Putamen (tissue), 1 donor: Measurements from ENCODE around the gene IRAK1BP1.
A peak's percentile ranks its signal among the peaks of the same experiment; 100 is the strongest.
"Not testable (repeated sequence)": the region's sequence is repeated elsewhere in the genome, so short reads cannot be mapped to it uniquely, and the experiment has no call there.

Source experiments
- DNase-seq: peaks from one replicate; pipeline ENCODE4 v3.0.0-alpha.2; 2016; ENCODE audit warnings: low spot score

Gene IRAK1BP1

DNA sequence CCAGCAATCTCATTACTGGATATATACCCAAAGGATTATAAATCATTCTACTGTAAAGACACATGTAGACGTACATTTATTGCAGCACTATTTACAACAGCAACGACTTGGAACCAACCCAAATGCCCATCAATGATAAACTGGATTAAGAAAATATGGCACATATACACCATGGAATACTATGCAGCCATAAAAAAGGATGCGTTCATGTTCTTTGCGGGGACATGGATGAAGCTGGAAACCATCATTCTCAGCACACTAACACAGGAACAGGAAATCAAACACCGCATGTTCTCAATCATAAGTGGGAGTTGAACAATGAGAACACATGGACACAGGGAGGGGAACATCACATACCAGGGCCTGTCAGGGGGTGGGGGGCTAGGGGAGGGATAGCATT is 22.6 kb downstream of the IRAK1BP1 start:
- not testable (repeated sequence) for DNase-seq

DNA sequence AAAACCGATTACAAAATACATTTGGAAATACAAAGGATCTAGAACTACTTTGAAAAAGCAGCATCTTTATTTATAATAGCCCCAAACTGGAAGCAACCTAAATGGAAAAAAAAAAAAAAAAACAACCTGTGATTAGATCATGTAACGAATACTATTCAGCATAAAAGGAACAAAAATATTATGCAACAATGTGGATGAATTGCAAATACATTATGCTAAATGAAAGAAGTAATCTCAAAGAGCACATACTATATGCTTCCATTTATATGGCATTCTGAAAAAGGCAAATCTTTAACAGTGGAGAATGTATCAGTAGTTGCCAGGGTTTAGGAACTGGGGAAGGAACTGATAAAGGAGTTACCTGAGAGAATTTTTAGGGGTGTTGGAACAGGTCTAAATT is 28.9 kb downstream of the IRAK1BP1 start:
- DNase-seq: no peak

DNA sequence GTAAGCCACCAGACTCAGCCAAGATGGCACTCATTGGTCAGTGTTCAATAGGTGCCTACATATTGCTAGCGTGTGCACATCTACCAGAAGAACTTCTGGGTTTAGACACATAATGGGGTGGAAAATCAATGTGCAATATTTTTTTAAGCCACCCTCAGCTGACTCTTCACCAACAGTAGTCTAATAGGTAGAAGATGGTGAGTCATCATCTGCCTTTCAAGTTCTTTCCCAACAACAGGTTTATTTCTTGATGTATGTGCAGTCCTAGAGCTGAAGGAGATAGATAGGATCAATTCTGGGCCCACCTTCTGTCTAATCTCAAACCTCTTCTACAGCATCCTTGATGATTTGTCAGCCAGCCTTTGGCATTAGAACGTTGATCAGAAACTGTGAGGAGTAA is 41.3 kb downstream of the IRAK1BP1 start:
- DNase-seq: no peak

DNA sequence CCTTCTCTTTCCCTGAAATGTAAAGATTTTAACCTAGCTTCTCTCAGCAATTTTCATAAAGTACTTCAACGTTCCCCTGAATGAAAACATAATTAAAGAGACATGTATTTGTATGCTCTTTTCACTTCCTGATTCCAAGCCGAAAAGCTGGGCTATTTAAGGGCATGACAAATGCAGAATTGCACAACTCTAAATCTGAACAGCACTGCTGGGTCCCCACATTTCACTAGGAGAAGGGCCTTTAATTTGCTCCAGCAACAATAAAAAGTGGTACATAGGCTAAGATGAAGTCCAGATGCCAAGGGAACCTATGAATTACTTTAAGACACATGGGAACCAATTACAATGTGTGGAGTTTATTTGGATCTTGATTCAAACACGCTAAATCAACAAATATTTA is 42.0 kb downstream of the IRAK1BP1 start:
- no peak for DNase-seq

DNA sequence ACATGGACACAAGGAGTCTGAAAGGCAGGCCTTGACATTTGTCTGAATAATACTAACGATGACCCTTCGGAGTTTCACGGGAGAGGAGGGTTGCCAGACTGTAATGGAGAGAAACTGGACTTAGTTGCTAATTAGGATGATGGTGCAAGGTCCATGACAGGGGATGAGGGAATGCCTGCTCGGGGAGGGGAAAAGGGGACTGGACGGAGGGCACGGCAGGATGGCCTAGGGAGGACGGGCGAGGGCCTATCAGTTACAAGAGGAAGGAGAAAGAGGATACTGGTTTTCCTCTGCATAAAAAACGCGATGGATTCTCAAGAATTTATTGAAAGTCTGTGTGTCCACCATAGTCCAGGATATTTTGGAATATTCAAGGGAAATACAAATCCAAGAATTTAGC is 42.7 kb downstream of the IRAK1BP1 start:
- DNase-seq: no peak

DNA sequence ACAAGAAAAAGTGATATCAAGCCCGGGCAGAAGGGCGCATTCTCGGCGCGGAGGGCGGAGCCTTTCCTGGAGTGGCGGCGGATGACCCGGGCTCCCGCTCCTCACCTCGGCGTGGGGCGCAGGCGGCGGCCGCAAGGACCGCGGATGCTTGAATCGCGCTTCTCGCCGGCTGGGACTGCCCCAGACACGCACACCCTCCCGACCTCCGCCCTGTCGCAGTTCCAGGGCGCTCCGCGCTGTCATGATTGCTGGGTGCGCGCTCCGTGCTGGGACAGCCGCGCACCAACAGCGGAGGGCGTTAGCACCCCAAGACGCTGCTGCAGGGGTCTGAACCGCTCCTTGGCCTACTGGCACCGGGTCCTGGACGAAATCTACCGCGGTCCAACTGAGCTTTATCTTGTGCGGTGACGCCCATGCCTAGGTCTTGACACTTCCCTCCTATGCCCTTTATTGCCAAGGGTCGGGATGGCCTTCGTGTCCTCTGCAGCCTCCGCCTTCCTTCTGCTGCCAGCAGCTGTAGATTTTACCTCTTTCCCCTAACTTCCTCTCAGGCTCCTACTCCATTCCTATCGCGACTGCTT is 43.3 kb downstream of the IRAK1BP1 start:
- peak; percentile 16 for DNase-seq

DNA sequence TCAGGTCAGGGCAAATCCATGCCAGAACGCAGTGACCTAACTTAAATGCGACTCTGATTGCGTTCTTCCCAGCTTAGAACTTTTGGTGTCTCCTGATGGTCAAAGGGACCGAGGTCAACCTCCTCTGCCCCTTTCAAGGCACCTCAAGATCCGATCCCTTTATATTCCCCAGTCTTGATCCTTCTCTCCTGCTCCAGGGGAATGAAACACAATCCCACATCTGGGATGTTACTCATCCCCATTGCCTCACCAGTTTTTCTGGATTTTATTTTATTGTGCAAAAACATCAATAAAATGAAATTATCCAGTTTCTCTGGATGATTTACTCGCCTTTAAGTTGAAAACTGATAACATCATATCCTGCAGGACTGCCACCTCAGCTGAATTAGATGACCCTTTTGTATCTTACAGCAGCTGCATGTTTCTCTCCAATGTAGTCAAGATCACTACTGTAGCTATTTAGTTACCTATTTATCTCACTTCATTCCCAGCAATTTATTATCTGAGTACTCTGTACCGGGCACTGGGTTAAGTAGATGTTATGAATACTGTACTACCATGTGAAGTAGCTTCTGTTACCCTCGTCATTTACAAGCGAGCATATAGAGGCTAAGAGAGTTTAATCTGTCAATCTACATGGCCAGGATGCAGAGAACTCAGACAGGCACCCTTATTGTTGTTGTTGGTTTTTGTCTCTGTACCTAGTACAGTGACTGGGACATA is 44.0 kb downstream of the IRAK1BP1 start:
- no peak for DNase-seq

DNA sequence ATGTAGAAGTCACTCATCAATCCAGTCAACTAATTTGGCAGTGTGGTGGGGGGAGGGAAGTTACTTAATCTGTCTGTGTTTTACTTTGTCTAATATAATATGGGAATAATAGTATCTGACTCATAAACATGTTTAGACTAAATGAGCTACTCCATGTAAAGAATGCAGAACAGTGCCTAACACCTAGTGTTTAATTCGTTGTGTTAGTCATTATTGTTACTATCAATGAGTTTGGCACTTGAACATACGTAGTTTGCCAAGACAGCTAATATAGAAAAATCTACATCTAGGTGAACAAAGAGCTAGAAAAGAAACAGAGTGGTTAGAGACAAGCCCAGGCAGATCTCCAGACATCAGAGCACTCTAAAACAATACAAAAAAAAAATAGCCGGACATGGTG is 49.1 kb downstream of the IRAK1BP1 start:
- DNase-seq: no peak

DNA sequence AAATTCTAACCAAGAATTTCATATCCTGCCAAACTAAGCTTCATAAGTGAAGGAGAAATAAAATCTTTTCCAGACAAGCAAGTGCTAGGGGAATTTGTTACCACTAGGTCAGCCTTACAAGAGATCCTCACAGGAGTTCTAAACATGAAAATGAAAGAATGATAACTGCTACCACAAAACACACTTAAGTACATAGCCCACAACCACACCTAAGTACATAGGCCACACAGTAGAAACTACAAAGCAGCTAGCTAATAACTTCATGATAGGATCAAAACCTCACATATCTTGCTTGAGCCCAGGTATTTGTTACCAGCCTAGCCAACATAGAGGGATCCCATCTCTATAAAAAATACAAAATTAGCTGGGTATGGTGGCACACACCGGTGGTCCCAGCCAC is 50.4 kb downstream of the IRAK1BP1 start:
- DNase-seq: no peak

DNA sequence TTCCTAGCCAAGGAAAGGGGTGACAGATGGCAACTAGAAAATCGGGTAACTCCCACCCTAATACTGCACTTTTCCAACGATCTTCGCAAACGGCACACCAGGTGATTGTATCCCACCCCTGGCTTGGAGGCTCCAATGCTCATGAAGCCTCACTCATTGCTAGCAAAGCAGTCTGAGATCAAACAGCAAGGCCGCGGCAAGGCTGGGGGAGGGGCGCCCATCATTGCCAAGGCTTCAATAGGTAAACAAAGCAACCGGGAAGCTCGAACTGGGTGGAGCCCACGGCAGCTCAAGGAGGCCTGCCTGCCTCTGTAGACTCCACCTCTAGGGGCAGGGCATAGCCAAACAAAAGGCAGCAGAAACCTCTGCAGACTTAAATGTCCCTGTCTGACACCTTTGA is 53.8 kb downstream of the IRAK1BP1 start:
- not testable (repeated sequence) for DNase-seq

DNA sequence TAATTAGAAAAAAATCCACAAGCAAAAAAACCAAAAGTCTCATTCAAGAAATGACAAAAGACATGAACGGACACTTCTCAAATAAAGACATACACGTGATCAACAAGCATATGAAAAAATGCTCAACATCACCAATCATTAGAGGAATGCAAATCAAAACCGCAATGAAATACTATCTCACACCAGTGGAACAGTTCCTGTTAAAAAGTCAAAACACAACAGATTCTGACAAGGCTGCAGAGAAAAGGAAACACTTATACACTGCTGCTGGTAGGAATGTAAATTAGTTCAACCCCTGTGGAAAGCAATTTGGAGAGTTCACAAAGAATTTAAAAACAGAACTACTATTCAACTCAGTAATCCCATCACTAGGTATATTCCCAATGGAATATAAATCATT is 58.0 kb downstream of the IRAK1BP1 start:
- DNase-seq: no peak

DNA sequence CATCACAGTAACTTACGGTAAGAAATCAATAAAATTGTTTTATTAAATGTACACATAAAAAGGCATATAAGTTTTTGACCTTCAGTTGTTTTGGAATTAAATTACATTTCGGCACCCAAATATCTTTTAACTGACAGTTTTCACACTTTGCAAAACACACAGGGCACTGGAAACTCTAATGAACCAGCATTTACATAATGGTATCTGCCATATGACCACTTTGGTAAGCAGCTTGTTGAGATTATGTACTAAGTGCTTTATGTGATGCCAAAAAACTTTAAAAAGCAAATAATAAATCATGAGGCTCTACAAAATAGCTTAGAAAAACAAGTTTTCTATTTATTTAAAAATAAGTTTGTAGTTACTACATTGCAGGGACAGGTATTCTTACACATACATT is 68.2 kb downstream of the IRAK1BP1 start:
- no peak for DNase-seq

DNA sequence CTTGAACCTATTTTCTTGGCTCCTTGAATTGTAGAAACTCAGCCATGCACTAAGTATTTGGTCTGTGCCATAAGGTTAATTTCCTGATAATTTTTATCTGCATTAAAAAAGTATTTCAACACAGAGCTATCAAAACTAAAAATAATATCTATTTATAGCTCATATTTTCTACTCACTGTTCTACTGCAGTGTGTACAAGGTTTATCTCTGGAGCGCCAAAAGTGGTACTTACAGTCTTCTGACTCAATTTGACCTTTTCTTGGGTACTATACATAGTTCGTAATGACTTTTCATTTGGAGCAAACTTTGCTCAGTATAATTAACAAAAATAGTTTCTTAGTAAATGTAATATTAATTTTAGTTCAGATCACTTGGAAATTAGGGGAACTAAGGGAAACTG is 69.2 kb downstream of the IRAK1BP1 start:
- no peak for DNase-seq

DNA sequence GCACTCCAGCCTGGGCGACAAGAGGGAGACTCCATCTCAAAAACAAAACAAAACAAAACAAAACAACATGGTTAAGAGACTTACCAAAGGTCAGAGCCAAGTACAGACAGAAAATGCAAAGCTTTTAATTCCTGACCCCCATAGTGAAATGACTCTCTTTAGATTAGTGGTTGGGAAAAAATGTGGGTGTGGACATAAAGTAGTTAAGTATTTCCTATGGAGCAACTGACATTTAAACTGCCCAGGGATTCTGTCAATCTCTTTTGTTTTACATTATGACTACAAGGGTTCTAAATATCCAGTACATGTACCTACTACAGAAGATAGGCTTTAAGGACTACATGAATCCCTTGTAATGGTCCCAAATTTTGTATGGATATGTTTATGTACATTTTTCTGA is 75.1 kb downstream of the IRAK1BP1 start:
- DNase-seq: no peak

DNA sequence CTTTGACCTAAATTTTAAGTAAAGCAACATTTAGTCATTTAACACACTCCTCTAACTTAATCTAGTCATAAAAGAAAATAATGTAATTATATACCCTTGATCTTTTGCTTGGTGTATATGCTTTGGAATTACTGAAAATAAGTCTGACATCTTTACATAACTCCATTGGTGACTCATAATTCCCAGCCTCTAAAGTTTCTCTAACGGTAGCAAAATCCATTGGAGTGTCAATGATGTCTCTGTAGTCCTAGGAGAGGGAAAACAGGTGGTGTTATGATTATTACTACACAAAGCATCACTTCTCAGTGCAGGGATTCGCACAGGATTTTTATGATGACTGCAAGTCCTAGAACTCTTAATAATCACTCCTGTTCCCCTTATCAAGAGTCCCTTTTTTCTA is 80.2 kb downstream of the IRAK1BP1 start:
- DNase-seq: peak; percentile 28

DNA sequence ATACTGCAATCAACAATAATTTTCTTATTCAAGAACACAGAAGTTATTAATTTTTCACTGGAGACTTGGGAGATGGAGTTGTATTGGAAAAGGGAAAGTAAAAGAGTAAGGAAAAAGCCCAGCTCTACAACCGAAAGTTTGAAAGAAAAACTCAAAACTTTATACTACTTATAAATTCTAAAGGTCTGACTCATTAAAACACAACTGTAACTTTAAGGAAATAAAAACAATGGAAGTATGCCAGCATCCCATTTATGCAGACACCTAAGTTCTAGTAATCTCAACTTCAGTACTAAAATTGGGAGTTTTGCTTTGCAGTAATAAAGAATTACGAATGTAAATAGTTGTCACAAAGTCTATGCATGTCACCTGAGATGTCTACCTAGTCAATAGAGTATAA is 80.6 kb downstream of the IRAK1BP1 start:
- no peak for DNase-seq

DNA sequence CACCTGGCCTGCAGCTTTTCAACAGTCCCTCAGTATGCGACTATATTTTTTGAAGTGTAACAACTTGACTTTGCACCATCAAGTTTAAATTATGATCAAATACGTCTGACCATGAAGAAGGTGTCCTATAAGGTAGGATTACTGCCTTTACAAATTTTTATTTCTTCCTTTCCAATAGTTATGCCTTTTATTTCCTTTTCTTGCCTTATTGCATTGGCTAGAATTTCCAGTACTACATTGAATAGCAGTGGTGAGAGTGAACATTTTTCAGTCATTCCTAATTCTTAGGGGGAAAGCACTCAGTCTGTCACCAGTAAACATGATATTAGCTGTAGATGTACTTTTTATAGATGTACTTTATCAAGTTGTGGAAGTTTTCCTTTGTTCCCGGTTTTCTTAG is 81.4 kb downstream of the IRAK1BP1 start:
- DNase-seq: no peak

DNA sequence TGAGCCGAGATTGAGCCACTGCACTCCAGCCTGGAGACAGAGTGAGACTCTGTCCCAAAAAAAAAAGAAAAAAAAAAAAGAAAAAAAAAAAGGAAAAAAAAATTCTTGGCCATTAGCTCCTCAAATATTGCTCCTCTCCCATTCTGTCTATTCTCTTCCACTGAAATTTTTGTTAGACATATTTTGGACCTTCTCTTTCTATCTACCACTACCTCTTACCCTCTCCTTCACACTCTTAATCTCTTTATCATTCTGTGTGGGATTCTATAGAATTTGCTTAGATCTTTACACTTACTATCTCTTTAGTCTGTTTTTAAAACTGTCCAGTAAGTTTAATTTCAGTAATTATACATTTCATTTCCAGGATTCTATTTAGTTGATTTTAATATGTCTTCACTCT is 85.0 kb downstream of the IRAK1BP1 start:
- DNase-seq: no peak
